HL-60 (cell line): Measurements from ENCODE around the gene ZNF423.

ENCODE experiments used
- CTCF ChIP-seq: IDR thresholded peaks from one replicate; pipeline ENCODE4 v1.5.1; 2011; ENCODE audit warnings: low read length, control low read depth, inconsistent platforms; ENCODE audit not compliant: insufficient read depth
- POLR2AphosphoS5 ChIP-seq: IDR thresholded peaks from 2 replicates; pipeline ENCODE4 v1.6.1; 2012; ENCODE audit warnings: low read depth

GRCh38 chr16:49679095-49679494 lies 176.8 kb downstream of the ZNF423 start:
- TF ChIP-seq CTCF: no peak
- TF ChIP-seq POLR2AphosphoS5: no peak
